ENCODE results near the gene KDM4C.

DNA sequence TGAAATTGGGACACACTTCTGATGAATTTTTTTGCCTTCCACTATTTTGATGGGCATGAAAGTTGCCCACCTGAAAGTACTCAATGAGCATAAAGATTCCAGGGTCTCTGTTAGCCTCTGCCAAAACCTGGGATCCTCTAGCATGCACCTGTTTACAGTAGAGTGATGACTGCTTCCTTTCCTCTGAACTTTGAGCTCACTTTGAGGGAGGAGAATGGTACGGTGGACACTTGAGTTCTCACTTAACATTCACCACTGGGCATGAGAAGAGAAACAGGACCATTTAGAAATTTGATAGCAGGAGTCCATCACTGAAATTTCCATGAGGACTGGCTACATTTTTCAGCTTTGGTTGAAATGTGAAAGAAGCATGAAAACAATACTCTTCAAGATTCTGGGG is 374.8 kb downstream of the KDM4C start:
- TF ChIP-seq CTCF (optimal IDR thresholded peaks at IDR 0.05 in 1 of 3, IDR thresholded peaks at IDR 0.05 in 1 of 3, conservative IDR thresholded peaks at IDR 0.05 in 1 of 3; ENCODE audit: extremely low read depth in 1 of 3, insufficient read depth in 2 of 3, low read length in 3 of 3) (no peak), EZH2 (IDR thresholded peaks at IDR 0.05; ENCODE audit: low read length) (no peak)
